ENCODE measurements around the gene MRPL12.

The MRPL12 gene

DNA sequence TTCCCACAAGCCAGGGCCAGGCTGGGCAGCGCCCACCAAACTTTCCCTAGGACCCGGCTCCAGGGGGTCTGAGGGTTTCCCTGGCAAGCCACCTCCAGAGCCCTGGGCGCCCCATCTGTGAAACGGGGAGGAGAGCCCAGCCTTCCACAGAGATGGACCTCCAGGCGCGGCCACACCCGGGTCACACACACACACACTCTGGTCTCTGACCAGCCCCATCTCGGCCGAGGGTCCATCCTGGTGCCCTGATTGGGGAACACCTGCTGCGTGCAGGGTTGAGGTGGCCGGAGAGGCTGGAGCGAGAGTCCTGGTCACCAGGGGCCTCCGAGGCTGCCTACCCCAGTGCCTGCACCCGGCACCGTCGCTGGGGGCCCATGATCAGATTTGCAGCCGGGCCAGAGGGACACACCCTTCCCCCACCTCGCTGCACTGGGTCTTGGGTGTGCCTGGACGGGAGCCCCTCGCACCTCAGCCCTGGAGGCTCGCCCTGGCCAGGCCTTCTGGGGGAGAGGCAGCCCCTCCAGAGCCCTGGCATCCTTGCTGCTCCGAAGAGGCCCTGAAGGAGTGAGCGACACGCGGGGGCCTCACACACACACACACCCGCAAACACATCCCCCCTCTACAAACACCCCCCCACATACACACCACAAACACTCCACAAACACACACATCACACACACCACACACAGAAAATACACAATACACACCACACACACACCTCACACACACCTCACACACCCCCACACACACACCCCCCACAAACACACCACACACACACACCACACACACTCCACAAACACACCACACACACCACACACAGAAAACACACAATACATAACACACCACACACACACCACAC is 38.7 kb downstream of the MRPL12 start:
- no peak for DNase-seq
